Thyroid gland (tissue), 4 donors: ENCODE measurements around the gene CD200.

Experiments
- CTCF ChIP-seq, 6 experiments: fragments of 200-600 bp in 3 of 6; fragments of 450-650 bp in 3 of 6; sonication (generic) in 3 of 6; IDR thresholded peaks; one replicate each; pipeline ENCODE4 v1.5.1; 2016 to 2019; ENCODE audit warnings: antibody characterized with exemption in 6 of 6, mild to moderate bottlenecking in 2 of 6, inconsistent platforms in 1 of 6, moderate library complexity in 1 of 6
- POLR2A ChIP-seq, 2 donors: fragments of 450-650 bp; IDR thresholded peaks; one replicate each; pipeline ENCODE4 v1.6.1; 2017; ENCODE audit warnings: antibody characterized with exemption in 2 of 2, mild to moderate bottlenecking in 2 of 2, moderate library complexity in 1 of 2

- TF ChIP-seq CTCF (IDR thresholded peaks at IDR 0.05), result no peak
- TF ChIP-seq POLR2A (IDR thresholded peaks at IDR 0.05), result no peak
Observed at GRCh38 chr3:112405845-112406244, 72.9 kb downstream of the CD200 start.
